Activated naive CD8-positive, alpha-beta T cell treated with anti-CD3 and anti-CD28 coated beads, Interleukin-2, amount 10 ng/mL, durations not matched to agents 7 days and 5 days (primary cell): ENCODE measurements around the gene MYRF. TPM values are rescaled to one million over a fixed set of nuclear protein-coding genes. Genes with fewer than 3 reads are reported as not detected.

Experiments
- ATAC-seq: fragments of 150-1000 bp; cut with Tn5 transposase; one replicate; pipeline ENCODE4 v1.10.0; 2021; ENCODE audit warnings: low read depth, moderate library complexity
- POLR2A ChIA-PET: fragments of 350-600 bp; sonication (Branson Sonifier 250); formaldehyde crosslinking; loops from one replicate; lab custom pipeline; 2021; ENCODE audit warnings: antibody characterized with exemption; lab: Charles Lee
- DNase-seq: peaks from one replicate; pipeline ENCODE4 v3.0.0; 2021
- H3K27ac Mint-ChIP-seq: one replicate; pipeline ENCODE4 v1.8.0; 2022; ENCODE audit warnings: mild to moderate bottlenecking, mixed read lengths
- H3K27me3 Mint-ChIP-seq: one replicate; pipeline ENCODE4 v1.8.0; 2022; ENCODE audit warnings: mild to moderate bottlenecking, moderate library complexity, mixed read lengths
- H3K36me3 Mint-ChIP-seq: one replicate; pipeline ENCODE4 v1.8.0; 2021; ENCODE audit warnings: mild to moderate bottlenecking, mixed read lengths
- H3K4me1 Mint-ChIP-seq: one replicate; pipeline ENCODE4 v1.8.0; 2021; ENCODE audit warnings: mixed read lengths
- H3K4me3 Mint-ChIP-seq: one replicate; pipeline ENCODE4 v1.8.0; 2022; ENCODE audit warnings: mild to moderate bottlenecking, moderate library complexity, mixed read lengths
- H3K9me3 Mint-ChIP-seq: one replicate; pipeline ENCODE4 v1.8.0; 2021; ENCODE audit warnings: mixed read lengths
- total RNA-seq, 2 experiments: library from RNA; stranded (reverse); gene quantifications; one replicate each; pipeline ENCODE4 v1.2.3, GENCODE V29; 2021

MYRF gene
- total RNA-seq, 2 experiments from 2014 or later, result 3.4 TPM

GRCh38 chr11:61749591-61750217, 2.7 kb upstream of the MYRF start:
- H3K27ac Mint-ChIP-seq, result no peak overlapping the region

GRCh38 chr11:61750631-61751273, 1.7 kb upstream of the MYRF start:
- Mint-ChIP-seq H3K4me1 (peaks cover 5% of the 10 kb centered on the region), H3K36me3 (no peaks in the 10 kb centered on the region), H3K9me3 (no peaks in the 10 kb centered on the region), H3K4me3 (no peak overlapping the region), H3K27ac (no peak overlapping the region), H3K27me3 (peaks cover 31% of the 10 kb centered on the region)
- DNase-seq, result no peak
- POLR2A ChIA-PET, result no interaction called here
- ATAC-seq, result no peak

More at GRCh38 chr11:61749591-61750217, 2.7 kb upstream of the MYRF start:
- Mint-ChIP-seq H3K36me3 (no peaks in the 10 kb centered on the region), H3K4me3 (no peak overlapping the region), H3K9me3 (no peaks in the 10 kb centered on the region), H3K27me3 (peaks cover 31% of the 10 kb centered on the region), H3K4me1 (peaks cover 2% of the 10 kb centered on the region)
- DNase-seq (no peak), ATAC-seq (no peak)
- POLR2A ChIA-PET, result no interaction called here

DNA sequence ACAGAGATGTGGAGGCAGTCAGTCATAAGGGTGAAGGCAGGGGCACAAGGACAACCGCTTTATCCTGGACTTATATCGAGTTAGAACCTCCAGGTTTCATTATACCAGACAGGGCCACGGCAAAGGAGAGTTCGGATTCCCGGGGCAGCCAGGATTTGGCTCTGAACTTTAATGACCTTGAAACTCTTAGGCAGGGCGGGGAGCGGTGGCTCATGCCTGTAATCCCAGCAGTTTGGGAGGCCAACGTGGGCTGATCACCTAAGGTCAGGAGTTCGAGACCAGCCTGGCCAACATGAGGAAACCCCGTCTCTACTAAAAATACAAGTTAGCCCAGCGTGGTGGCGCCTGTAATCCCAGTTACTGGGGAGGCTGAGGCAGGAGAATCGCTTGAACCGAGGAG, 1.1 kb upstream of the MYRF start:
- H3K27ac Mint-ChIP-seq, result no peak overlapping the region
- H3K4me3 Mint-ChIP-seq, result no peak overlapping the region
- POLR2A ChIA-PET, result no interaction called here
- no peaks in the 10 kb centered on the region for H3K9me3 Mint-ChIP-seq
- ATAC-seq (no peak), DNase-seq (no peak)
- H3K27me3 Mint-ChIP-seq, result peaks cover 31% of the 10 kb centered on the region
- H3K4me1 Mint-ChIP-seq, result peaks cover 10% of the 10 kb centered on the region
- H3K36me3 Mint-ChIP-seq, result no peaks in the 10 kb centered on the region

GRCh38 chr11:61752925-61753521, 587 bp downstream of the MYRF start:
- POLR2A ChIA-PET, result interaction anchor here (1.1 kb wide), 1 partner anchor 40 kb away, joined by 4 read pairs; the partner anchor contains the start of genes FEN1 and TMEM258
- no peak for DNase-seq
- H3K4me1 Mint-ChIP-seq, result peaks cover 19% of the 10 kb centered on the region
- no peak overlapping the region for H3K27ac Mint-ChIP-seq
- peak overlapping the region; percentile 58 for H3K4me3 Mint-ChIP-seq
- peaks cover 31% of the 10 kb centered on the region for H3K27me3 Mint-ChIP-seq
- no peak for ATAC-seq
- no peaks in the 10 kb centered on the region for H3K9me3 Mint-ChIP-seq
- H3K36me3 Mint-ChIP-seq, result no peaks in the 10 kb centered on the region

DNA sequence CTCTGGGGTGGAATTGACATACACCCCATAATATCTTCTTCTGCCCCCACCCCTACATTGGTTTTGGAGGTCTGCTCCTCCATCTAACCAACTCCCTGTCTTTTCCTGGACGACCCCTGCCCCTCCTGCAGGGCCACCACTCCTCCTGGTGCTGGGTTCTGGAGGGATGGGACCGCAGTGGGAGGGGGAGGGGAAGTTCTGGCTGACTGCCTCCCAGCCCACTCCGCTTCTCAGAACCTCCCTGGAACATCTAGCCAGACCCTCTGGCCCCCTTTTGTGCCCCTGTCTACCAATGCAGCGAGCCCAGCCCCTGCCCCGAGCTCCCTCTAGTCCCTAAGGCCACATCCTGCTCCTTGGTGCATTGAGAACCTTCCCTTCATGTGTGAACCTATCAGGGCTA, 1.2 kb downstream of the MYRF start:
- H3K4me3 Mint-ChIP-seq, result peak overlapping the region; percentile 58
- no peak overlapping the region for H3K27ac Mint-ChIP-seq

DNA sequence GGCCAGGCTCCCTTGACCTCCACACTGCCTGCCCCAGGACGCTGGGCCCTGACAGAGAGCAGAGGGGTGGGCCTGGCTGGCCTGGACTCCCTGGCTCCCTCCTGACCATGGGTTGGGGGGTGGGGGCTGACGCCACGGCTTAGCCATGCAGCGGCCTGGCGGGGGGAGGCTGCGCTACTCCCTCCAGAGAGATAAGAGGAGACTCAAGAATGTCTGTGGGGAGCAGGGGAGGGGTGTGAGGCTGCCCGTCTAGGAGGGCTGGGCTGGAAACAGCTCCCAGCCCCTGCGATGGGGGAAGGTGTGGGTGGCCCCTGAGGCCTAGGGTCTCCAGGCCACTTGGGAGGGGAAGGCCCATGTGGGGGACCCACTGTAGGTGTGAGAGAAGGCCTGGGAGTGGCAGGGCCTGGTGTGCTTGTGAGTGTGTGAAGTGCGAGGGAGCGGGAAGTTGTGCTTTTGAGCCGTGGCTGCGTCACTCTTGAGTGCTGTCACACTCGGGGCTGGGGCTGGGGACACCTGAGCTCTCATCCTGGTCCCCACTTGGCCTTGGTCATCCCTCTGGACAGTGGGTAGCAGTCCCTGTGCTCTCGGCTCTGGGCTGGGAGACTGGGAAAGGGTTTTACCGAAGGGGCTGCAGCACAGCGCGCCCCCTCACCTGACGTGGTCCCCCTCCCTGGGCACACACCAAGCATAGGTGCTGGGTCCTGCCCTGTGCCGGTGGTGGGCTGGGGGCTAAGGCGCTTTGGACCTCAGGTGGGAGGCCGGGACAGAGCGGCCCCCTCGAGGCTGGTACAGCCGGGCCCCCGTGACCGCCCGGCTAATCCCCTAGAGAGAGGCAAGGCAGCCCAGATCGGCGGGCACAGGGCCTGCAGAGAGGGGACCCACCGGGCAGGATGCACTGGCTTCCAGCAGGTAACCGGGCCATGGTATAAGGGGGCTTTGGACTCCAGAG, 2.4 kb downstream of the MYRF start:
- Mint-ChIP-seq H3K4me3 (no peak overlapping the region), H3K36me3 (no peaks in the 10 kb centered on the region), H3K27me3 (peaks cover 27% of the 10 kb centered on the region), H3K27ac (peak overlapping the region; percentile 71), H3K9me3 (no peaks in the 10 kb centered on the region), H3K4me1 (peaks cover 19% of the 10 kb centered on the region)
- DNase-seq (no peak), ATAC-seq (no peak)
- POLR2A ChIA-PET, result no interaction called here

More for the DNA sequence above, 1.2 kb downstream of the MYRF start:
- no peak for ATAC-seq
- H3K4me1 Mint-ChIP-seq, result peaks cover 19% of the 10 kb centered on the region
- no peaks in the 10 kb centered on the region for H3K36me3 Mint-ChIP-seq
- peaks cover 31% of the 10 kb centered on the region for H3K27me3 Mint-ChIP-seq
- no peaks in the 10 kb centered on the region for H3K9me3 Mint-ChIP-seq
- DNase-seq, result no peak
- POLR2A ChIA-PET, result no interaction called here

DNA sequence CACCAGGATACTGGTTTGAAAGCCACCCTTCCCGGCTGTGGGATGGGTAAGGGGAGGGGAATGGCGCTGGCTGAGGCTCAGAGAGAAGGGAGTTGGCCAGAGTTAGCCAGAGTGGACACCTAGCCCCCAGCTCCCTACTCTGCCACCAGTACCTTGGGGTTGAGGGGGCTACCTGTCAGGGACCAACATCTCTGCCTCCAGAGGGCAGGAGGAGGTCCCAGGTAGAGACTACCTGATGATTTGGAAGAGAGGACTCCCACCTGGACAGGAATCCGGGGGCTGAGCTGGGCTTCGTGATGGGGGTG, 3.7 kb downstream of the MYRF start:
- POLR2A ChIA-PET, result interaction anchor here (1.1 kb wide), 1 partner anchor 16 kb away, joined by 4 read pairs; no protein-coding TSS in a partner anchor
- Mint-ChIP-seq H3K4me3 (peak overlapping the region; percentile 52), H3K27me3 (peaks cover 26% of the 10 kb centered on the region), H3K27ac (peak overlapping the region; percentile 82), H3K9me3 (no peaks in the 10 kb centered on the region), H3K4me1 (peaks cover 19% of the 10 kb centered on the region), H3K36me3 (no peaks in the 10 kb centered on the region)
- ATAC-seq (no peak), DNase-seq (no peak)

DNA sequence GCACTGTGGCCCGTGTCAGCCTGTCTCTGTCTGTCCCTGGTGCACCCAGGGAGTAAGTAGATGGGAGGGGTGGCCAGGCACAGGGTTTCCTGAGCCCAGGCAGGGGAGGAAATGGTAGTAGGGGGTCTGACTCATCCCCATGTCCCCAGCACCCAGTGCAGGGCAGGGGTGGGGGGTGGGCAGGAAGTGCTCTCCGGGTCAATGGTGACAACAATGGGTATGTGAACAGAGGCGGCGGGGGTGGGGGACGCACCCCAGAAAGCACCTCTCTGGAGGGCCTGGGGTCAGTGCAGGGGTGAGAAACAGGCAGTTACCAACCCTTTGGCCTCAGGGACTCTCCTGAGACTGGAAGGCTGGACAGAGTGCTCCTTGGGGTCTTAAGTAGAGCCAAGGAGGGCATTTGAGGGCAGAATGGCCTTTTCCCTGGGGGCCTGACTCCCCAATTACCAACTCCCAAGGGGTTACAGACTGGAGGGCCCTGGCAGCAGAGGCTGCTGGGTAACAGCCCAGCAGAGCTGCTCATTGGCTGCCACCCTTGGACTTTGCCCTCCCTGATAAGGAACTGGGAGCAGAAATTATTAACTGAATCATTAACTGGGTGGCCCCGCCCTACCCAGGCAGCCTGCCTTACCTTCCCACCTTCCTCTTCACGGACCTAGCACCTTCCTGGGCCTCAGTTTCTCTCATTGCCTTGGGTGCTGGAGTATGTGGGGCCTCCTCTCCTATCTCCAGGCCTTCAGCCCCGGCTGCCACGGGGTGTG, 4.2 kb downstream of the MYRF start:
- Mint-ChIP-seq H3K4me3 (peak overlapping the region; percentile 52), H3K27me3 (peaks cover 21% of the 10 kb centered on the region), H3K4me1 (peaks cover 19% of the 10 kb centered on the region), H3K36me3 (no peaks in the 10 kb centered on the region), H3K9me3 (no peaks in the 10 kb centered on the region), H3K27ac (peak overlapping the region; percentile 82)
- POLR2A ChIA-PET, result interaction anchor here (1.1 kb wide), 1 partner anchor 16 kb away, joined by 4 read pairs; no protein-coding TSS in a partner anchor
- ATAC-seq, result peak; percentile 79
- DNase-seq, result peak; percentile 51

DNA sequence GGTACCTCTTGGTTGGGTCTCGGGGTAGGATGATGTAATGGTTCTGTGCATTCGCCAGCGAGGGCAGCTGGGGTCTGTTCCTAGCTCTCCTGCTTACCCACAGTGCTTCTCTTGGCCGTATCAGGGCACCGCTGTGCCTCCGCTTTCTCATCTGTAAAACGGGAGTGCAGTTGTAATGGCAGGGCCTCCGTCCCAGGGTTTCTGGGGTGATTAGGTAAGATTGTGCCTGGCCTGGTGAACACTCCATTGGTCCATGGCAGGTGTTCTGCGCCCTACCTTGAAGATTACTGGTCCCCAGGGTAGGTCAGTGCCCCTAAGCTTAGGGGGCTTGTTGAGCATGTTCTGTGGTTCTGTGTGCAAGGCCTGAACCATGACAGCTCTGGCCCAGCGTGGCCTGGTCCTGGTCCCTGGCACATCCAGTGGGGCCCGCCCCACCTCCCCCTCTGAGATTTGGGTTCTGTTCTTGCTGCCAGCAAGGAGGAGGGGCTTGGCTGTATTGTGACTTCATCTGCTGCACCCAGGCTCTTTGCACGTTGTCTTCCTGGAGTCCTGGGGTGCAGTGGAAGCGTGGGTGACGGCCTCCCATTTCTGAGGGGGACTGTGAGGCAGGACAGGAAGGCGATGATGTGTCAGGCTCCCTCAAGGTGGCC, 4.9 kb downstream of the MYRF start:
- Mint-ChIP-seq H3K27ac (peak overlapping the region; percentile 70), H3K4me1 (peaks cover 17% of the 10 kb centered on the region), H3K9me3 (no peaks in the 10 kb centered on the region), H3K36me3 (no peaks in the 10 kb centered on the region), H3K27me3 (peaks cover 17% of the 10 kb centered on the region), H3K4me3 (no peak overlapping the region)
- ATAC-seq (no peak), DNase-seq (no peak)
- POLR2A ChIA-PET, result no interaction called here

GRCh38 chr11:61760946-61761345, 8.5 kb downstream of the MYRF start:
- Mint-ChIP-seq H3K4me1 (peaks cover 12% of the 10 kb centered on the region), H3K9me3 (no peaks in the 10 kb centered on the region), H3K27ac (no peak overlapping the region), H3K27me3 (peaks cover 2% of the 10 kb centered on the region), H3K4me3 (no peak overlapping the region), H3K36me3 (no peaks in the 10 kb centered on the region)
- no peak for DNase-seq
- no peak for ATAC-seq
- POLR2A ChIA-PET, result no interaction called here

GRCh38 chr11:61761440-61762222, 9.2 kb downstream of the MYRF start:
- Mint-ChIP-seq H3K9me3 (no peaks in the 10 kb centered on the region), H3K4me3 (no peak overlapping the region), H3K4me1 (peaks cover 7% of the 10 kb centered on the region), H3K27me3 (peaks cover 2% of the 10 kb centered on the region), H3K27ac (no peak overlapping the region), H3K36me3 (no peaks in the 10 kb centered on the region)
- POLR2A ChIA-PET, result no interaction called here
- ATAC-seq (no peak), DNase-seq (no peak)

DNA sequence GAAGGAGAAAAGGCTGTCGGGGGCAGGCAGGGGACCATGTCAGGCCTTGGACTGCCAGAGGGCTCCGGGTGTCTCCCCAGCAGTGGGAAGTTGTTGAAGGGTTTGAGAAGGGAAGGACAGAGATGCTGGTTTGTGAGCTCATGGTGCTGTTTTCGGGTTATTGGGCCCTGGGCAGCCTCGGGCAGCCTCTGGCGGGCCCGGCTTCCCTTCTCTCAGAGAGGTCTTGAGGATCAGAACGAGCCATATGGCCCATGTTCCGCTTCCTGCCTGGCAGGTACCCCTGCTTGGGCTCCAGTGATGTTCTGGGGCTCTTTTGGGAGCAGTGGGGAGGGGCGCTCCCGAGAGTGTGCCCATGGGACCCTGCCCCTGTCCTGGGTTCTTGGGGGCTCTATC, 9.8 kb downstream of the MYRF start:
- peaks cover 3% of the 10 kb centered on the region for H3K4me1 Mint-ChIP-seq
- no peak for ATAC-seq
- no peaks in the 10 kb centered on the region for H3K36me3 Mint-ChIP-seq
- H3K27ac Mint-ChIP-seq, result no peak overlapping the region
- no peaks in the 10 kb centered on the region for H3K9me3 Mint-ChIP-seq
- H3K4me3 Mint-ChIP-seq, result no peak overlapping the region
- POLR2A ChIA-PET, result no interaction called here
- no peak for DNase-seq
- H3K27me3 Mint-ChIP-seq, result peaks cover 2% of the 10 kb centered on the region
